Spleen (tissue), 11 donors: Measurements from ENCODE around the gene PRM3. TPM values are rescaled to one million over a fixed set of nuclear protein-coding genes. Genes with fewer than 3 reads are reported as not detected.

Experiments
- DNase-seq: peaks from one replicate; pipeline ENCODE4 v3.0.0-alpha.2; 2020
- H3K27ac ChIP-seq, 8 donors: fragments of 200-600 bp; sonication (generic) in 7 of 8; 1 replicate in 4 of 8; 2 replicates in 4 of 8; pipeline versions ENCODE4 v1.5.0 to v1.8.0; 2016 to 2021; ENCODE audit warnings: inconsistent platforms in 4 of 8, mild to moderate bottlenecking in 4 of 8, moderate library complexity in 1 of 8
- H3K27me3 ChIP-seq, 7 donors: fragments of 200-600 bp; sonication (generic) in 6 of 7; replicated peaks in 1 of 7; 1 replicate in 4 of 7; 2 replicates in 3 of 7; pipeline versions ENCODE4 v1.5.0 to v1.8.0; 2016 to 2021; ENCODE audit warnings: inconsistent platforms in 3 of 7, mild to moderate bottlenecking in 1 of 7
- H3K36me3 ChIP-seq, 6 donors: fragments of 200-600 bp; sonication (generic) in 5 of 6; 1 replicate in 4 of 6; 2 replicates in 2 of 6; pipeline versions ENCODE4 v1.5.0 to v1.8.0; 2016 to 2021; ENCODE audit warnings: inconsistent platforms in 2 of 6
- H3K4me1 ChIP-seq, 6 donors: fragments of 200-600 bp; sonication (generic) in 5 of 6; 1 replicate in 3 of 6; 2 replicates in 3 of 6; pipeline versions ENCODE4 v1.5.0 to v1.8.0; 2016 to 2021; ENCODE audit warnings: inconsistent platforms in 3 of 6
- H3K4me3 ChIP-seq, 8 donors: fragments of 200-600 bp; sonication (generic) in 7 of 8; 1 replicate in 4 of 8; 2 replicates in 4 of 8; pipeline versions ENCODE4 v1.5.0 to v1.8.0; 2016 to 2021; ENCODE audit warnings: inconsistent platforms in 4 of 8, mild to moderate bottlenecking in 4 of 8, moderate library complexity in 2 of 8
- H3K9me3 ChIP-seq, 8 donors: fragments of 200-600 bp; sonication (generic) in 7 of 8; 1 replicate in 4 of 8; 2 replicates in 4 of 8; pipeline versions ENCODE4 v1.5.0 to v1.8.0; 2016 to 2021; ENCODE audit warnings: inconsistent platforms in 4 of 8
- POLR2A ChIP-seq, 3 donors: fragments of 450-650 bp; IDR thresholded peaks; one replicate each; pipeline ENCODE4 v1.5.1; 2017; ENCODE audit warnings: antibody characterized with exemption in 3 of 3, mild to moderate bottlenecking in 1 of 3
- POLR2AphosphoS5 ChIP-seq, 3 donors: sonication (generic); formaldehyde crosslinking; IDR thresholded peaks; one replicate each; pipeline ENCODE4 v1.5.1; 2017; ENCODE audit warnings: antibody characterized with exemption in 3 of 3
- WGBS, 5 donors: extraction: QIAGEN DNeasy Blood & Tissue Kit in 3 of 5; methylation state at CpG; one replicate each; pipeline versions ENCODE4 v1.1.5 to v1.1.7; 2013 to 2018; 5-methylcytosine and 5-hydroxymethylcytosine counted together
- intact Hi-C: fragments of 100-400 bp; cut with DNase I; formaldehyde crosslinking; loops from one replicate; pipeline ENCODE4 v1.15.0; 2023; ENCODE audit warnings: low total_unique reads
- polyA plus RNA-seq, 3 donors: library from polyadenylated mRNA; stranded (reverse); fragments of 200-250 nt; gene quantifications; one replicate each; pipeline ENCODE4 v1.2.1, GENCODE V29; 2013
- total RNA-seq, 7 donors: library from RNA; depleted of rRNA in 3 of 7; stranded (reverse); fragments of >200 nt in 3 of 7; fragmentation: NEBNext Ultra II Directional in 4 of 7; extraction: Animal tissue kit (Norgen Biotek cat#: 25700) in 4 of 7; gene quantifications; one replicate each; pipeline versions ENCODE4 v1.1.0 to v1.2.1, GENCODE V29; 2016 to 2021
- TF ChIP-seq, protein P1 (sequence below), 11 experiments: fragments of 200-600 bp in 7 of 11; fragments of 450-650 bp in 4 of 11; sonication (generic) in 4 of 11; IDR thresholded peaks in 8 of 11; conservative IDR thresholded peaks in 3 of 11; 1 replicate in 7 of 11; 2 replicates in 4 of 11; pipeline versions ENCODE4 v1.4.0 to v1.8.0; 2016 to 2021; ENCODE audit warnings: antibody characterized with exemption in 11 of 11, inconsistent platforms in 4 of 11, mild to moderate bottlenecking in 1 of 11
- donor health status: healthy with polysubstance abuse.
- donor health status: DM: no; HTN: no; CAD: no; lungs with moderate emphysema.
- donor health status: DM: no; HTN: no; CAD: no.
- donor health status: Bipolar disorder and iron deficiency.
- donor health status: healthy.
- donor health status: DM: no; HTN: no; CAD: no.
- donor health status: DM: yes; HTN: yes; CAD: no.

PRM3 gene
- total and polyA plus RNA-seq, 10 donors: not detected

DNA sequence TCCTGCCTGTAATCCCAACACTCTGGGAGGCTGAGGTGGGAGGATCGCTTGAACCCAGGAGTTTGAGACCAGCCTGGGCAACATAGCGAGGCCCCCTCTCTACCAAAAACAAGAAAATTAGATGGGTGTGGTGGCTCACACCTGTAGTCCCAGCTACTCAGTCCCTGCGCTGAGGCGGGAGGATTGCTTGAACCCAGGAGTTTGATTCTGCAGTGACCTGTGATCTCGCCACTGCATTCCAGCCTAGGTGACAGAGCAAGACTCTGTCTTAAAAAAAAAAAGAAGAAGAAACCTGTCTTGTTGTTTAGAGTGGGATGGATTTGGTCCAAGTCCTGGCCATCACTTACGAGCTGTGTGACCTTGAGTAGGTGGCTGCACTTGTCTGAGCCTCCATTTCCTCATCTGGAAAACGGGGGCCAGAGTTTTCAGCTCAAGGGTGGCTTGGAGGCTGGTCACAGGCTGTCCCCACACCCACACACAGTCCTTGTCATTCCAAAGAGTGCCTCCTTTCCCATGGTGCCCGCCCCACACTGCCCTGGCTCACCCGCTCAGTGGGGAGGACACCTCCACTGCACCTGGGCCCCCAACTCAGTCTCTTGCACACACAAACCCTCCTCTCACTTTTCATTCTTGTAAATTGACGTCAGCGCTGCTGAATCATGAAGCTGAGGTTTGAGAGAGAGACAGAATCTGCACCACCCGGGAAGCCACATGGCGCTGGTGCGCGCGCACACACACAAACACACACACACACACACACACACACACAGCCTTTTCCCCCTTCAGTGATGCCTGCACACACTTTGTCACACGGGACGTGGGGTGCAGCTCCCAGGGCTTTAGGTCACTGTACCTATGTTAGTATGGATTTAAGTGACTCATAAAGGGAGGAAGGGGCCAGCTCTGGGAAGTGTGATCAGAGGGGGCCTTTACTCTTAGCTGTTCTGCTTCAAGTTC lies 21.6 kb downstream of the PRM3 start:
- 61 to 76% (median 71%) methylated on average over 18 of the region's 18 CpGs for WGBS, 5 donors
- H3K9me3 ChIP-seq: no peaks in the 10 kb centered on the region
- H3K4me1 ChIP-seq: peaks cover 13 to 49% (median 37%) of the 10 kb centered on the region in 6 donors
- TF ChIP-seq POLR2A (IDR thresholded peaks at IDR 0.05) (no peak), POLR2AphosphoS5 (IDR thresholded peaks at IDR 0.05) (peak; percentile 54 to 73 (median 70))
- TF ChIP-seq, protein P1, sequence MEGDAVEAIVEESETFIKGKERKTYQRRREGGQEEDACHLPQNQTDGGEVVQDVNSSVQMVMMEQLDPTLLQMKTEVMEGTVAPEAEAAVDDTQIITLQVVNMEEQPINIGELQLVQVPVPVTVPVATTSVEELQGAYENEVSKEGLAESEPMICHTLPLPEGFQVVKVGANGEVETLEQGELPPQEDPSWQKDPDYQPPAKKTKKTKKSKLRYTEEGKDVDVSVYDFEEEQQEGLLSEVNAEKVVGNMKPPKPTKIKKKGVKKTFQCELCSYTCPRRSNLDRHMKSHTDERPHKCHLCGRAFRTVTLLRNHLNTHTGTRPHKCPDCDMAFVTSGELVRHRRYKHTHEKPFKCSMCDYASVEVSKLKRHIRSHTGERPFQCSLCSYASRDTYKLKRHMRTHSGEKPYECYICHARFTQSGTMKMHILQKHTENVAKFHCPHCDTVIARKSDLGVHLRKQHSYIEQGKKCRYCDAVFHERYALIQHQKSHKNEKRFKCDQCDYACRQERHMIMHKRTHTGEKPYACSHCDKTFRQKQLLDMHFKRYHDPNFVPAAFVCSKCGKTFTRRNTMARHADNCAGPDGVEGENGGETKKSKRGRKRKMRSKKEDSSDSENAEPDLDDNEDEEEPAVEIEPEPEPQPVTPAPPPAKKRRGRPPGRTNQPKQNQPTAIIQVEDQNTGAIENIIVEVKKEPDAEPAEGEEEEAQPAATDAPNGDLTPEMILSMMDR (IDR thresholded peaks at IDR 0.05 in 8 of 11, conservative IDR thresholded peaks at IDR 0.05 in 3 of 11): no peak
- intact Hi-C loops: no loop called here
- H3K27ac ChIP-seq: peak overlapping the region in 4 of 8 donors; percentile 38 to 99 (median 96)
- H3K27me3 ChIP-seq: peaks cover 0 to 8% (median 0%) of the 10 kb centered on the region in 7 donors
- peak overlapping the region in 6 of 8 donors; percentile 20 to 97 (median 91) for H3K4me3 ChIP-seq
- DNase-seq: peak; percentile 85
- H3K36me3 ChIP-seq: peaks cover 0 to 38% (median 0%) of the 10 kb centered on the region in 6 donors

DNA sequence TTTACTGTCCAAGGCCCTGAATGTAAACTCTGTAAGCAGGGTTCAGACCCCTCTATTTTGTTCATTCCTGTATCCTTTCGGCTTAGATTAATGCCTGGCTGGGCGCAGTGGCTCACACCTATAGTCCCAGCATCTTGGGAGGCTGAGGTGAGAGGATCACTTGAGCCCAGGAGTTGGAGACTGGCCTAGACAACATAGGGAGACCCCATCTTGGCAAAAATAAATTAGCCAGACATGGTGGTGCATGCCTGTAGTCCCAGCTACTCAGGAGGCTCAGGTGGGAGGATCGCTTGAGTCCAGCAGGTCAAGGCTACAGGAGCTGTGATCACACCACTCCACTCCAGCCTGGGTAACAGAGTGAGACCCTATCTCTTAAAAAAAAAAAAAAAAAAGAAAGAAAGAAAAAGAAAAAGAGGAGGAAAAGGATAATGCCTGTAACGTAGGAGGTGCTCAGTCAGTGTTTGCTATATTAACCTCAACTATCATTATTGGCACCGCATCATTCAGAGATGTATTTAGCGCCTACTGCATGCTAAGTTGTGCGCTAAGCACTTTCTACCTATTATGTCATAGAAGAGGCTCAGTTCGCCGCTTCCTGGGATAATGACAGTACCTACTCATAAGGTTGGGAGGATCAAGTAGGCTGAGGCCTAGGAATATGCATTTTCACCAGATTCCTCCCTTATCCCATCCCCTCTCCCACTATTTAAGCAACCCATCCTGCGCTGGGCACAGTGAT lies 22.5 kb downstream of the PRM3 start:
- peak overlapping the region in 4 of 8 donors; percentile 38 to 99 (median 96) for H3K27ac ChIP-seq
- H3K9me3 ChIP-seq: no peaks in the 10 kb centered on the region
- peaks cover 0 to 8% (median 0%) of the 10 kb centered on the region in 7 donors for H3K27me3 ChIP-seq
- intact Hi-C loops: no loop called here
- peak in 1 of 3 donors; percentile 10 for TF ChIP-seq POLR2AphosphoS5 (IDR thresholded peaks at IDR 0.05)
- no peak for TF ChIP-seq POLR2A (IDR thresholded peaks at IDR 0.05)
- TF ChIP-seq, protein P1 (IDR thresholded peaks at IDR 0.05 in 8 of 11, conservative IDR thresholded peaks at IDR 0.05 in 3 of 11): no peak
- H3K4me3 ChIP-seq: no peak overlapping the region
- H3K36me3 ChIP-seq: peaks cover 0 to 38% (median 0%) of the 10 kb centered on the region in 6 donors
- DNase-seq: no peak
- H3K4me1 ChIP-seq: peaks cover 12 to 48% (median 33%) of the 10 kb centered on the region in 6 donors
- WGBS, 5 donors: 95 to 96% (median 95%) methylated on average over 10 of the region's 10 CpGs

DNA sequence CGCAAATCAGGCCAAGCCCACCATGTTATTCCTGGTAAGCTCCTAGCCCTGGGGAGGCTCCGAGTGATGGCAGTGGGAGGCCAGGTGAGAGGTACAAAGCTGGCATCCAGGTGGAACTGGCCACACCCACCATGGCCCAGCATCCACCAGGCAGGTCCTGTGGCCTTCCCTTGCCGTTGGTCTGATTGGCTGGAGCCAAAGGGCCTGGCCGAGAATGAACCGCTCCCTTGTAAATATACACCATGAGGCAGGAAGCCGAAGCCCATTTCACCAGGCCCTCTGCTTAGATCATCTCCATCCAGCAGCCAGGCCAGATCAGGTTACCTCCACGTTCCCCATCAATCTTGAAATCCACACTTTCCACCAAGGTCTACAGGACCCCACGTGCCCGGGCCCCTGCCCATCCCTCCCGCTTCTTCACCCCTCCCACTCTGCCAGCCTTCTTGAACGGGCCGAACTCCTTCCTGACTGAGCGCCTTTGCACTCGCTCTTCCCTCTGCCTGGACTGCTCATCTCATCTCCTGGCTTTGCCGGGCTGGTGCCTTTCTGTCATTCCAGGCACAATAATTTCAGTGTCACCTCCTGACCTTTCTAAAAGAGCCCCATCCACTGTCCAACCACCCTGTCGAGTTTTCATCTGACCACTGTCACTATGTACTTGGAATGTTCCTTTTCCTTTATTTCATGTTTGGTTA lies 23.2 kb downstream of the PRM3 start:
- Histone ChIP-seq H3K4me3 (no peak overlapping the region), H3K36me3 (peaks cover 0 to 38% (median 0%) of the 10 kb centered on the region in 6 donors), H3K4me1 (peaks cover 12 to 46% (median 33%) of the 10 kb centered on the region in 6 donors), H3K27me3 (peaks cover 0 to 8% (median 0%) of the 10 kb centered on the region in 7 donors), H3K9me3 (no peaks in the 10 kb centered on the region), H3K27ac (no peak overlapping the region)
- TF ChIP-seq POLR2AphosphoS5 (IDR thresholded peaks at IDR 0.05) (peak; percentile 26 to 57 (median 35)), POLR2A (IDR thresholded peaks at IDR 0.05) (no peak)
- 81 to 87% (median 86%) methylated on average over 13 to 16 of the region's 16 CpGs for WGBS, 5 donors
- intact Hi-C loops: no loop called here
- no peak for DNase-seq
